ENCODE data around the gene ELP4.

DNA sequence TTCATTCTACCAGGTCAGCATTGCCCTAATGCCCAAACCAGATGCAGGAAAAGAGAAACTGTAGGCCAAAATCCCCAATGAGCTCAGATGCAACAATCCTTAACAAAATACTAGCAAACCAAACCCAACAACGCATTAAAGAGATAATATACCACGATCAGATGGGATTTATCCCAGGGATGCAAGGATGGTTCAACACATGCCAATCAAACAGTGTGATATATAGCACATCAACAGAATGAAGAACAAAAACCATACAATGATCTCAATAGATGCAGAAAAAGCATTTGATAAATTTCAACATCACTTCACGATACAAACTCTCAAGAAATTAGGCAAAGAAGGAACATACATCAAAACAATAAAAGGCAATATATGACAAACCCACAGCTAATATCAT lies 45.1 kb upstream of the ELP4 start:
- TF ChIP-seq, protein P1, sequence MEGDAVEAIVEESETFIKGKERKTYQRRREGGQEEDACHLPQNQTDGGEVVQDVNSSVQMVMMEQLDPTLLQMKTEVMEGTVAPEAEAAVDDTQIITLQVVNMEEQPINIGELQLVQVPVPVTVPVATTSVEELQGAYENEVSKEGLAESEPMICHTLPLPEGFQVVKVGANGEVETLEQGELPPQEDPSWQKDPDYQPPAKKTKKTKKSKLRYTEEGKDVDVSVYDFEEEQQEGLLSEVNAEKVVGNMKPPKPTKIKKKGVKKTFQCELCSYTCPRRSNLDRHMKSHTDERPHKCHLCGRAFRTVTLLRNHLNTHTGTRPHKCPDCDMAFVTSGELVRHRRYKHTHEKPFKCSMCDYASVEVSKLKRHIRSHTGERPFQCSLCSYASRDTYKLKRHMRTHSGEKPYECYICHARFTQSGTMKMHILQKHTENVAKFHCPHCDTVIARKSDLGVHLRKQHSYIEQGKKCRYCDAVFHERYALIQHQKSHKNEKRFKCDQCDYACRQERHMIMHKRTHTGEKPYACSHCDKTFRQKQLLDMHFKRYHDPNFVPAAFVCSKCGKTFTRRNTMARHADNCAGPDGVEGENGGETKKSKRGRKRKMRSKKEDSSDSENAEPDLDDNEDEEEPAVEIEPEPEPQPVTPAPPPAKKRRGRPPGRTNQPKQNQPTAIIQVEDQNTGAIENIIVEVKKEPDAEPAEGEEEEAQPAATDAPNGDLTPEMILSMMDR (IDR thresholded peaks at IDR 0.05; ENCODE audit: borderline replicate concordance, extremely low read depth, low read length, poor library complexity, severe bottlenecking) = no peak
- TF ChIP-seq EZH2 (IDR thresholded peaks at IDR 0.05; ENCODE audit: borderline replicate concordance, low read depth, low read length, severe bottlenecking) = no peak
